Epidermal melanocyte (primary cell): ENCODE data around the gene AGO1.
"Not testable (repeated sequence)": the region's sequence is repeated elsewhere in the genome, so short reads cannot be mapped to it uniquely, and the experiment has no call there.

Source experiments
- DNase-seq: peaks from one replicate; pipeline ENCODE4 v3.0.0; 2011; ENCODE audit warnings: low spot score; ENCODE audit not compliant: insufficient read length

AGO1 gene

GRCh38 chr1:35915693-35916092, 32.7 kb downstream of the AGO1 start:
- no peak for DNase-seq

- no peak for DNase-seq
Observed at GRCh38 chr1:35923791-35924221, 40.8 kb downstream of the AGO1 start.

- no peak for DNase-seq
Observed at GRCh38 chr1:35924838-35925237, 41.8 kb downstream of the AGO1 start.

- no peak for DNase-seq
Observed at GRCh38 chr1:35925741-35926140, 42.7 kb downstream of the AGO1 start.

DNA sequence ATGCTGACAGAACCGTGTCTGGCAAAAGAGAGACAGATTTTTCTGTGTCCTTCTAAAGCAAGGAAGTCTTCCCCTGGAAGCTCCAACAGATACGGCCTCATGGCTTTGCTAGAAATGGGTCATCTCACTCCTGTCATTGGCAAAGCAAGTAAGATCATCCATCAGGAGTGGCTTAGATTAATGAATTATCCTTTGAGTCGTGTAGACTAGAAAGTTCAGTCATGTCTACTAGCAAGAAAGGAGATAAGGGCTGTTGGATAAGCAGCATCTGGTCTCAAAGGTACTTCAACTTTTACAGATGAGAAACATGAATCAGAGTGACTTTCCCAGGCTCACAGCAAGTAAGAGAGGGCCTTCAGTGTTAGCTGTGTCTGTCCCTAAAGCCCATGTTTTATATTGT, 44.5 kb downstream of the AGO1 start:
- no peak for DNase-seq

GRCh38 chr1:35929730-35930592, 47.0 kb downstream of the AGO1 start:
- no peak for DNase-seq

- peak; percentile 63 for DNase-seq
Observed at GRCh38 chr1:35930593-35931445, 47.8 kb downstream of the AGO1 start, which contains the start of gene AGO3. TSS of gene AGO3 (plus strand) at chr1:35931105. CDS start at chr1:35931427, 322 bp downstream.

DNA sequence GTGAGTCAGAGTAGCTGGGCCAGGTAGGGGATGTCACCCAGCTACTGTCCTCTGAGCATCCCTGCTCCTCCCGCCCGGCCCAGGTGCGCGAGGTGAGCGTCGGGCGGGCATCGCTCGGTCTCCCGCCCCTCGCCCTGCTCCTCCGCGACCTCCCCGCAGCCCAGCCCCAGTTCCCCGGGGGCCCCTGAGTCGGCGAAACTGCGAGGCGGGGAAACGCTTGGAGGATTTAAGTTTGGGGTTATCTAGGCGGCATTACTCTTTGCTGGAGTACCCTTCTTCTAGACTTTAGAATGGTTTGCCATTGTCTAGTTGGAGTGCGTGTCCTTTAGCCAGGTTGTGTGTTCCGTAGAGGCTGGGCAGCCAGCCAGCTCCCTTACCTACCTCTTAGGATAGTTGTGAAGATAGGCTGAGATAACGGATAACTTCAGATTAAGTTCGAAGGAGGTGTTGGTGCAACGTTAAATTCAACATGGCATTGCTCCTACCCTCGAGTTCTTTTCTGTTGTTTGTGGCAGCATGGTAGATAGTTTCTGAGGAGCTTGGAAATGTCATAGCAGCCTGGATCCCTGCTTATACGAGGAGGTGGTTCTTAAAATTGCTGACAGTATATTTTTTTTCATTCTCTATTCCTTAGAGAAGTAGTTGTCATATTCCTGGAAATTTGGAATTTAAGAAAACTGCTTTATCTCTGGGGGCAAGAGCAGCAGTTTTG, 48.6 kb downstream of the AGO1 start:
- DNase-seq: no peak

- no peak for DNase-seq
Observed at GRCh38 chr1:35932158-35932636, 49.2 kb downstream of the AGO1 start.

DNA sequence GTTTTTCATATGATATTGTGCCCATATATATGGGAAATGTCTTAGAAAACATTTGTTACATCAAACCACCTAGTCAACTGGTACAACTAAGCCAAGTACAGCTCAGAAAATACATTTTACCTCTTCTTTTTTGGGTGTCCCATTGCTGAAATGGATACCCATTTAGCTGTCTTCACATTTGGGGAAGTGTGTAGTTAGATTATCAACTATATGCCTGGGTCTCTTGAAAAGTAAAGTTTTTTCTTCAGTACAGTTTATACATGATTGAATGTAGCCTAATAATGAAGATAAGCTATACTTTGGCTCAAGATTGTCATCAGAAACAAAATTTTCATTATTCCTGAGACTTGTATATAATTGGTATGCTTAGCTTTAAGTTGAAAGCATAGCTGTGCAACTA, 49.9 kb downstream of the AGO1 start:
- no peak for DNase-seq

GRCh38 chr1:35935442-35936388, 52.7 kb downstream of the AGO1 start:
- DNase-seq: peak; percentile 54

- DNase-seq: no peak
Observed at GRCh38 chr1:35936838-35937237, 53.8 kb downstream of the AGO1 start.

DNA sequence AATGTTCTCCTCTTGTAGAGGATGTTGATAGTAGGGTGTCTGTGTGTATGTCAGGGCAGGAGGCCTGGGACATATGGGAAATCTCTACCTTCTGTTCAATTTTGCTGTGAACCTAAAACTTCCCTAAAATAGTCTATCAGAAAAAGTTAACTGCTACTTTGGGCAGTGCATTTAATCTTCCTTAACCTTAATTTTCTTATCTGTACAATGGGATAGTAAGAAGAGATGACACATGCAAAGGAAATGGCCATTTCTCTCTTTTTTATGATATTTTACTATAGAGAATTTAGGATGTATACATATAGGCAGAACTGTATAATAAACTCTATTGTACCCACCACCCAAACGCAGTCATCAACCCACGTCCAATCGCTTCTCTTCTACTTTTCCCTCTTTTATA, 56.5 kb downstream of the AGO1 start:
- DNase-seq: no peak

GRCh38 chr1:35945327-35945726, 62.3 kb downstream of the AGO1 start:
- no peak for DNase-seq

- no peak for DNase-seq
Observed at GRCh38 chr1:35947547-35947946, 64.5 kb downstream of the AGO1 start.

DNA sequence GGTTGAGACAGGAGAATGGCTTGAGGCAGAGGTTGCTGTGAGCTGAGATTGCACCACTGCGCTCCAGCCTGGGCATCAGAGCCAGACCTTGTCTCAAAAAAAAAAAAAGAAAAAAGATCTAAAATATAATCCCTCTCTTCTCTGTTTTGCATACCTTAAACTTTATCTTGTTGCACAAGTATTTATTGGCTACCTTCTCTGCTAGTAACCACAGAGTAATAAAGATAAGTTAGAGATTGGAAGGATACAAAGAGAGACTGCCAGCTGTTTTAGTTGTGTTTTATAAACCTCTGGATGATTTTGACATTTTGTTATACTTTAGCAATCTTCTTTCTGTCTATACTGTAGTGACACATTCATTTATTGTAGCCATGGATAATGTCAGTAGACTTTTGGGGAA, 75.5 kb downstream of the AGO1 start:
- DNase-seq: no peak

DNA sequence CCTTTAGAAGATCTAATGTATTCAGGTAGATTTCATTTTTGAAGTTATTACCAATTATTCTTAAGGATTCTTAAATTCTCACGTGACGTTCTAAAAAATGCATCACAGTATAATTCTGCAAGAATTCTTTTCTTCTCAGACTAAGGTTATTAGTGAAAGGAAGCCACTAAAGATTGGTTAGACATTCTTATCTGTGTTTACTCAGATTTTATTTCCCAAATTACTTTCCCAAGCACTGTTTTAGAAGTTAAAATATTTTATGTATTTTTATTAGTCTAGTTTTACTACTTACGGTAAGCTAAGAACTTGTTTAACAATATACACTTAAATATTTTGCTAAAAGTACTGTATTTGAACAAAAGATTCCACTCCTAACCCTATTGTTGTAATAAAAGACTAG, 76.3 kb downstream of the AGO1 start:
- no peak for DNase-seq

DNA sequence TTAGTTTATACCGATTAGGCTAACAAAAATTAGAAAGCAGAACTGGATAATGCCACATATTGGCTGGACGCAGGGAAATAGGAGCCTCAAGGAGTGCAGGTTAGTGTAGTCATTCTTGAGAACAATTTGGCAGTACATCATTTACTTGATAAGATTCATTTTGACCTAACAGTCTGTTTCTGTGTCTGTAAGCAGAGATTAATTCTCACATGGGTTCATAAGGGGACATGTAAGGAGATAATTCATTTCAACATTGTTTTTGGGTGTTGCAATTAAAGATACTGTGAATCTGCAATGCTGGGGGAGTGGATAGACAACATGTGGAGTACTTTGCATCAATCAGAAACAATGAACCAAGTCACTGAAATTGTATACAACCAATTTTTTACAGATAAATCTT, 79.9 kb downstream of the AGO1 start:
- DNase-seq: no peak

- not testable (repeated sequence) for DNase-seq
Observed at GRCh38 chr1:35964277-35964676, 81.3 kb downstream of the AGO1 start.

DNA sequence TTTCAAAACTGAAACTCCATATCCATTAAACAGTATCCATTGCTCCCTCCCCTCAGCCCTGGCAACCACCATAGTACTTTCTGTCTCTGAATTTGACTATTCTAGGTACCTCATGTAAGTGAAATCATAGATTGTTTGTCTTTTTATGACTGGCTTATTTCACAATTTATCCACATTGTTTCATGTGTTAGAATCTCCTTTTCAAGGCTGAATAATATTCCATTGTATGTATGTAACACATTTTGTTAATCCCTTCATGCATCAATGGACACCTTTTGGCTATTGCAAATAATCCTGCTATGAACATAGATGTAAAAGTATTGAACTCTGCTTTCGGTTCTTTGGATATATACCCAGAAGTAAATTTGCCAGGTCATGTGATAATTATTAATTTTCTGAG, 85.4 kb downstream of the AGO1 start:
- no peak for DNase-seq
